Ecto neural progenitor cell (in vitro differentiated cells): ENCODE results near the gene FKBP11.

Experiments used
- DNase-seq: peaks from one replicate; pipeline ENCODE4 v3.0.0-alpha.2; 2018; ENCODE audit warnings: low spot score

FKBP11 gene

DNA sequence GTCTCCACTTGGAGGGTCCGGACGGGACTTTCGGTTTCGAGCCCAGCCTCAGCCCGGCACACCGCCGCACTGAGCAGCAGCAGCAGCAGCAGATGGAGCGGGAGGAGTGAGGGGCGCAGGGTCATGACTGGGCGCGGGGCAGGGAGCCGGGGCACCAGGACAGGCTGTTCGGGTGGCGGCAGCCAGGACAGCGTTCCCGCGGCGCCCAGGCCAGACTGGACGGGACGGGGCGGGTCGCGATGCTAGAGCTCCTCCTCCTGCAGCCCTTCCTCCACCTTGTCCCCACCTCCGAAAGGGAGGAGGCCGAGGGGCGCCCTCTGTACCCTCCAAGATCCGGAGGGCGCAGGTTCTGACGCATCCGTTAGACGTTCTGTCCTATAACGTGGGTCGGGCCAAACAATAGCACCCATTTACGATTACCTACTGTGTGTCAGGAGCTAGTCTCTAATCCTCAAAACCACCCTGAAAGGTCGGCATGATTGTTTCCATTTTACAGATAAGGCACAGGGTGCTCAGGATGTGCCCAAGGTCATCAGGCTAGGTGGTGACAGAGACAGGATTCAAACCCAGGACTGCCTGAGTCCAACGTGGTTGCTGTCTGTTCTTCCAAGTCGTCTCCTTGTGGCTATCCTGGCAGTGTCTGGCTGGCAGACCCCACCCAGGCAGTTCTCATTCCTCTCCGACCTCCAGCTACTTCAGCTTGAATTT, at the start of gene FKBP11:
Gene FKBP11 (minus strand): TSS at position 189 of the 708 bp plus-strand sequence. CDS start 64 bp downstream, at position 125.
- peak; percentile 77 for DNase-seq

DNA sequence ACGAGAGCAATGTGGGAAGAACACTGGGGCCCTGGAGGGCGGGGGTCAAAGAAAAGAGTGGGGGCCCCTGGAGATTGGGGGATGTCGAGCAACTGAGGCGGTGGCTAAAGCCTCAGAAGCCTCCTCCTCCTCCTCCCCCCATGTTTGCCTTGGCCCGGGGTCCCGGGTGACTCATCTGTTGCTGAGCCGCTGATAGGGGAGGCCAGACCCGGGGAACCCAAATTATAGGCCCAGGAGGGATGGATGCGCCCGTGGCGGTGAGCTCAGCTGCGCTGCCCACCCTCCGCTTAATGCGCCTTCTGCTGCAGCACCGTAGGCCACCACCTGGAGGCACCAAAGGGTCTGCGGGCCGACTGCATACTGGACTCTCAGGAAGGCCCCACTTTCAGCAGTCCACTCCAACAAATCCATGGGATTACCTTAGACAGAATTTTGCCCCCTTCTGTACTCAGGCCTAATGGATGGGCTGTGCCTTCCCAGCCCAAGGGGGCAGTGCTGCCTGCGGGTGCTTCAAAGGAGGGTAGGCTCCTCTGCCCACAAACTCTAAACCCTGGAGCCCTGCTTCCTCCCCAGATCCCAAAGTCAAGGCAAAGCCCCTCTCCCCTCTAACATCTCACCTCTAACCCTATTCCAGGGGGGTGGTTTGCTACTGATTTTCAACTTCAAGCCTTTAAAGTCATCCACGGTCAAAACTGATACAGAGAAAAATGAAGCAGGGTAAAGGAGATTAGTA, 48.8 kb upstream of the FKBP11 start:
- peak; percentile 91 for DNase-seq

- DNase-seq, result peak; percentile 72
These were observed 48.2 kb upstream of the FKBP11 start for GRCh38 chr12:48973531-48973930.

GRCh38 chr12:48972952-48973483, 47.7 kb upstream of the FKBP11 start:
- no peak for DNase-seq

- no peak for DNase-seq
These were observed 47.1 kb upstream of the FKBP11 start for GRCh38 chr12:48972213-48972951.

GRCh38 chr12:48970702-48971334, 45.5 kb upstream of the FKBP11 start:
- DNase-seq, result no peak

GRCh38 chr12:48969833-48970701, 44.8 kb upstream of the FKBP11 start:
- DNase-seq, result peak; percentile 80

- DNase-seq, result no peak
These were observed 44.0 kb upstream of the FKBP11 start for GRCh38 chr12:48969160-48969771.

- no peak for DNase-seq
These were observed 43.2 kb upstream of the FKBP11 start for GRCh38 chr12:48968467-48968866.

- no peak for DNase-seq
These were observed 42.7 kb upstream of the FKBP11 start for GRCh38 chr12:48967991-48968390.

DNA sequence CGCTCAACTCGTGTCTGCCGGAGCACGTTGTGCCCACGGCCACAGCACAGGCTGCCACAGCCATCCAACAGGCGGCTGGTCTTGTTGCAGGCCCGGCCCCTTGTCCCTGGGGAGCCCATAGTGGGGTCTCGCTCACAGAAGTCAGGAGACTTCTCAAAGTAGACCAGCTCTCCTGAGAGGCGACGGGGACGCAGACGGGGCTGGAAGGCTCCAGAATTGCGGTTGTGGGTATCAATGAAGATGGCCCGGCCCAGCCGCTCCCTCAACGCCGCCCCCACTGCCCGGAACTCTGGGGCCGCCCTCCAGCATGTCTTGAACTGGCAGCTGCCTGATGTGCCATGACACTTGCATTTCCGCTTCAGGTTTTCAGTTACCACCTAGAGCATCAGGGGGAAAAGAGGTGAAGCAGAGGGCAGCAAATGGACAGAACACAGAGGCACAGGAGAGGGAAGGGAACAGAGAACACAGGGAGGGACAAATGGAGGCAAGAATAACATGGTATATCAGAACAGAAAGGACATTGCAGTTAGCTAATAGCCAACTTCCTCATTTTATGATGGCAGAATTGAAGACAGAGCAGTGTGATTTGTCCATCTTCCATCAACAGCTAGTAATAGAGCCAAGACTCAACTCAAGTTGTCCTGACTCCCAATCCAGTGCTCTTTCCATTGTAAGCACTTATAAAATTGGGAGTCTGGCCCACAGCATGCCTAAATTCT, 41.0 kb upstream of the FKBP11 start:
- DNase-seq, result no peak

DNA sequence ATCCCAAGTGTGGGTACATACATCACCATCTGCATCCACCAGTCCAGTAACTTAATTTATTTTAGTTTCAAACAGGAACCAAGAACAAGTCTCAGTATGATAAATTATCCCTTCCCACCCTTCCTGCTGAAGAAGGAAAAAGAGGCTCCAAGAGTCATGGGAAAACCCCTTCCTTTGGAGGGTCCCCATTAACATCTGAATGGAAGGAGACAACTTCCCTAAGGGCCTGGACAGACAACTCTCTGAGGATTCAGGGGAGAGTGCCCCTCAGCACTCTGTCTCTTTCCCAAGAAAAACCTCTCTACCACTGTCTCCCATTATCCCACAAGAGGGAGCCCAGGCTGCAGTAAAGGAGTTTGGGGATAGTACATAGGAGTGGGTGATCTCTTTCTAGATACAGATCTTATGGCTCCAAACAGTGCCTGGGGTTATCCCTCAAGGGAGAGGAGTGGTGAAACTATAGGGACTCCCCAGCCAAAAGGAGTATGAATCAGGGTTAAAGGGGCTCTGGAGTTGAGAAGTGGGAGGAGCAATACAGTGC, 40.1 kb upstream of the FKBP11 start:
- no peak for DNase-seq

GRCh38 chr12:48961801-48962200, 36.5 kb upstream of the FKBP11 start:
- no peak for DNase-seq

DNA sequence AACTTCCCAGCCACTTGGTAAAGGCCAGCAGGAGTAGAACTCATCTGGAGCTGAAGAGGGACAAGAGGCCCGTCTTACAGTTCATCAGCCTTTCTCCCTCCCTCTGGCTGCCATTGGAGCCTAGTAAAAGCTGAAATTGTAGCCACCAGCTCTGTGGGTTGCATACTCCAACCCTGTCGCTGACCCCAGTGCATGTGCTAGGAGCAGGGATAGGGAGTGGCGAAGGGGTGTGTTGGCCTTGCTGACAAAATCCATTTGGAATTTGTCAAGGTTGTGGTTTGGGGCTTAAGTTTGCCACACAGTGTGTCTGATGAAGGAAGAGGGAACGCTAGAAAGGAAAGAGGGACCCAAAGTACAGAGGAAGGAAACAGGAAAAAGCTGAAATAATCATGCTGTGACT, 36.0 kb upstream of the FKBP11 start:
- DNase-seq, result no peak

DNA sequence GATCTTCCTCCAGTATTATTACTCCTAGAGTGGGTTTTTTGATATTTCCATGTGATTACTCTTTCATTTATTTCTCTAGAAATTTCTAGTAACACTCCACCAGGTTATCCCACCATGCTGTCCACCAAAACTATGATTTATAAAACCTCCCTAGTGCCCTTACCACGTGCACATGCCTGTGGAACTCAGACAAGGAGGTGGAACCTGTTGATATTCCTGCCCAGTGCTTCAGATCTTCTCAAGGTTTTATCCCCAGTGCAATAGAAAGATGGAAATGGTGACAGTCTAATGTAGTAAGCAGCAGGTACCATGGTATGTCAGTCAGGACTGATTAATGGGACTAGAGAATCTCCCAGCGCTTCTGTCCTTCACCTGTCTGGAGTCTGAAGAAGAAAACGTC, 35.5 kb upstream of the FKBP11 start:
- DNase-seq, result no peak

GRCh38 chr12:48958049-48958388, 32.7 kb upstream of the FKBP11 start:
- no peak for DNase-seq

DNA sequence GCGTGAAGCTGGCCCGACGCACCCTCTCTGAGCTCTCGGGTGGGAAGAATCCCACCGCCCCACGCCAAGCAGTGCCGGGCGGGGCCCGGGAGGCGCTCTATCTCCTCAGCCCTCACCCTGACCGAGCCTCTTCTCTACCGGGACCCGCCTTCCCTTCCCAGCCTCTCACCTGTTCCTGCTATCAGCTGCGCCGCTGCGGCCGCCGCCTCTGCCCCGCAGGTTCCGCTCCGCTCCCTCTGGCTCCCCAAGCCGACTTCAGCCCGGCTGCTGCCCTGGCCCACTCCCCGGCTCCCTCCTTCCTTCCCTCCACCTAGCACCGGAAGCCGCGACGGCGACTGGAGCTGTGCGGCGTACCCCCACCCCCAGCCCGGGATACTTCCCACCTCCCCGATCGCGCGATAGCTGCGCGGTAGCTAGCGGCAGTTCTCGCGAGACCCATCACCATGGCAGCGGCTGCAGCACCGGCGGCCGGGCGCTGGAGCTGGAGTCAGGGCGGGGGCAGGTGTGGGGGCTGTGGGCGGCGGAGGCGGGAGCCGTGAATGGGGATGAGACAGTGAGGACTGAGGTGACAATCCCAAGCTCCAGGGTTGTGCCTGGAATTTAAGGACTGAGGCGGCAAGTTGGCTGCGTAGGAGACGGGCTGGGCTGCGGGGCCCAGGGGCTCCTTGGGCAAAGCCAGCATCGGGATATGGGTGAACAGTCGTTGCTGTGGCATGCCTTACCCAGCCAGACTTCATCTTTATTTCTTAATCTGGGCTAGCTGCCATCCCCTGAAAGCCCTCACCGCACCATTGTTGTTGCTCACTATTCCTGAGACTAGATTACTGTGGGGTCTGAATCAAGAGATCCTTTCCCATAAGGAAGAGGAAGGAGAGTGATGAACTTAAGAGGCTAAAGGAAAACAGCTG, 32.1 kb upstream of the FKBP11 start, which contains the start of gene ARF3:
Gene ARF3 (minus strand): TSS at position 347 of the 908 bp plus-strand sequence. CDS start 16,392 bp downstream, outside the sequence.
- DNase-seq, result peak; percentile 99

DNA sequence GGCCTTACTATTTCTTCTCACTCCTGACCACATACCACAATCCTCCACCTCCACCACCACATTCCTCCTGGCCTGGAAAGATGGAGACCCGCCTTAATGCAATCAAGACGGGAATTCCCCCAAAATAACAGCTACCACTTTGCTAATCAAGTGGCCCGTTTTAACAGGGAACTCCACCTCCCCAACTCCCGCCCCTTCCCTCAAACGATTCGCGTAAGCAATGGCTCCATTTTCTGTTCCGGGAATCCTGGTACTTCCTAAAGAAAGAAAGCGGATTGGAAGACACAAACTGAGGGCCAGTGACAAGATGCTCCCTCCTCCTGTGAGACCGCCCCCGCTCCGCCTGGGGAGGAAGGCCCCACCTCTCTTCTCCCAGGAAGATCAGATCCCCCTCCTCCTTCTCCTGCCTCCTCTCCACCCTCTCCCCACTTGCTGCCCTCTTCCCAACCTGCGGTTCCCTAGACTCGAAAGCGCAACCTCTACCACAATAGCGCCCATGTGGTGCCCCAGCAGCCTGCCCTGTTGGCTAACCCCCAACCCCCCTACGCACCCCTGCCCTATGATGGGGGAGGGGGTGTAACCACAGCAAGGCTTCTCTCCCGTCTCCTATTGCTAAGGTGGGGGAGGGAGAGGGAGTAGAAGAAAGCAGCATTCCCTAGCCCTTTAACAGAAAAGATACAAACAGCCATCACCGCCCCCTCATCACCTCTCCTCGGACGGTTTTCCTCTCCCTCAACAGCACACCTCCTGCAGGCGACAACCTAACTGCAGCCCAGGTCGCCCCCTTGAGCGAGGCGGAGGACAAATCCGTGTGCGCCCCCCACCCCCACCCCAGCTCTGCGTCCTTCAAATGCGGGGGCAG, 31.2 kb upstream of the FKBP11 start:
- DNase-seq, result peak; percentile 93
